Measurements from ENCODE around the gene HOTAIR.

Gene HOTAIR

GRCh38 chr12:53928054-53928835 is 46.5 kb downstream of the HOTAIR start:
- DNase-seq (ENCODE audit: low spot score): no peak

- no peak for DNase-seq (ENCODE audit: low spot score)
These were observed 47.3 kb downstream of the HOTAIR start for GRCh38 chr12:53927220-53928029.

DNA sequence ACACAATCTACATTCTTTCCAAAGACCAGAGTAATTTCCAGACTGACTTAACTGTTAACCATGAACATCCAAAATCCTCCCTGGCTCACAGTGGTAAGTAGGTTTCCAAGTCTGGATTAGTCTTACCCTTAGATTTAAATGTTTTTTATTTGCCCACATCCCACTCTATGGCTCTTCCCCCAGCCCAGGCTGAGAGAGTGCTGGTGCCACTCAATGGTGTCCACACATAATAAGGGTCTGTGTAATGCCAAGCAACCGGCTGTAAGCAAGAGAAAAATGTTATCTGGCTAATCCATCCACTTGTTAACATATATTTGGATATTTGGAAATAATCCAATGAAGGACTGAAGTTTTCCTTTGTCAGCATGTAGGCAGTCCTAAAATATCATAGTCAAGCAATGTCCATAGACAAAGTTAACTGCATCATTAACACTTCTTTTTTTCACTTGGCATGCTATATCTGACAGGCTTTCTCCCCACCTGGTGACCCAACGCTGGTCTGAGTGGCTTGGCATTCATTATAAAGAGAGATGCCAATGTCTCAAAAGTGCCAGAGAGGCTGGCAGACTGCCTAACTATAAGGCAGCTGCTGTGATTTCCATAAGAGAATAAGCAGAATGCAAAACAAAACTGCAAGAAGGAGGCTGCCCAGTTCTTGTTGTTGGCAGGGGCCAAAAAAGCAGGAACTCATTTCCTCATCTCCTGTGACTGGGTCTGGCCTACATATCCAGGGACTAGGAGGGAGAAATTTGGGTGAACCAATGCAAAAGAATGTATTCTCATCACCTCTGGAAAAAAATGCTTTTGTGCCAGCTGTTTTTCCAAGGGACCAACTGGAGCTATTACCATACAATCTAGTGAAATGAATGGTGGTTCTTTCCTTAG is 50.0 kb downstream of the HOTAIR start:
- no peak for DNase-seq (ENCODE audit: low spot score)

DNA sequence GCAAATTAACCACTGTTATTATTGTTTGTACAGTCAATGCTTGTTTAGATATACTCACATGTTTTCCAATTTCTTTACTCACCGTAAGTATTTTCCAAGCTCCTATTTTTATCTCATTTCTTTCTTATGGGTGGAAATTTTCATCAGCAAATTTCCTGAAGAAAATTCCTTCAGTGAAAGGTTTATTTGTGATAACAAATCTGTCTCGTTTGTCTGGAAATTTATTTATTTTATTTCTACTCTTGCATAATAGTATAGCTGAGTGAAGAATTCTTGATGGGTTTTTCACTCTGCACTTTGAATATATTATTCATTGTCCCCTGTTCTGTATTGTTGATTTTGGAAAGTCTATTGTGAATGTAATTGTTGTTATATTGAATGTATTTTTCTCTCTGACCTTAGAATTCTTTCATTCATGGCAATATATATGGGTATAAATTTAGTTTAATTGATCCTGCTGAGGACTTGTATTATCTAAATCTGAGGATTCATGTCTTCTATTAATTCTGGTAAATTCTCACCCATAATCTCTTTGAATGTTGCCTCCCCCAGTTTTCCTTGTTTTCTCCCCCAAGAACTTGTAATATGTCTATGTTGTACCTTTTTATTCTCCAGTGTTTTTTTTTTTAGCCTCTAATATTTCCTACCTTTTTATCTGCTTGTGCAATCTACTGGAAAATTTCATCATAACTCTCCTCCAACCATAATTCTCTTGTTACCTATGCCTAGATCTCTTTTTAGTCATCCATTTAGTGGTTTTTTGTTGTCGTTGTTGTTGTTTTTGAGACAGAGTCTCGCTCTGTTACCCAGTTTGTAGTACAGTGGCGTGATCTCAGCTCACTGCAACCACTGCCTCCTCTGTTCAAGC is 57.7 kb downstream of the HOTAIR start:
- DNase-seq (ENCODE audit: low spot score): no peak
